ENCODE results near the gene PCSK1. TPM values are rescaled to one million over a fixed set of nuclear protein-coding genes. Genes with fewer than 3 reads are reported as not detected.
"Not testable (repeated sequence)": the region's sequence is repeated elsewhere in the genome, so short reads cannot be mapped to it uniquely, and the experiment has no call there.

PCSK1 gene
- total RNA-seq, 1 donor from 2014 or later = 0.52 TPM

GRCh38 chr5:96425443-96425842, 7.6 kb downstream of the PCSK1 start:
- ATAC-seq = no peak

- no peak for ATAC-seq
Measured at GRCh38 chr5:96415897-96416296, 17.2 kb downstream of the PCSK1 start.

GRCh38 chr5:96412868-96413449, 20.1 kb downstream of the PCSK1 start:
- peak; percentile 64 for ATAC-seq

GRCh38 chr5:96410013-96410412, 23.0 kb downstream of the PCSK1 start:
- no peak for ATAC-seq

GRCh38 chr5:96408841-96409538, 24.1 kb downstream of the PCSK1 start:
- no peak for ATAC-seq

GRCh38 chr5:96408210-96408777, 24.8 kb downstream of the PCSK1 start:
- ATAC-seq = peak; percentile 93

- no peak for ATAC-seq
Measured at GRCh38 chr5:96407436-96407835, 25.6 kb downstream of the PCSK1 start.

GRCh38 chr5:96404191-96404867, 28.7 kb downstream of the PCSK1 start:
- ATAC-seq = no peak

GRCh38 chr5:96402500-96402899, 30.5 kb downstream of the PCSK1 start:
- ATAC-seq = no peak

GRCh38 chr5:96396878-96397277, 36.2 kb downstream of the PCSK1 start:
- ATAC-seq = no peak

GRCh38 chr5:96395295-96395694, 37.8 kb downstream of the PCSK1 start:
- ATAC-seq = not testable (repeated sequence)

- ATAC-seq = no peak
Measured at GRCh38 chr5:96391921-96392320, 41.1 kb downstream of the PCSK1 start.

- ATAC-seq = no peak
Measured at GRCh38 chr5:96388176-96388575, 44.9 kb downstream of the PCSK1 start.

- ATAC-seq = no peak
Measured at GRCh38 chr5:96387616-96388015, 45.4 kb downstream of the PCSK1 start.

- ATAC-seq = no peak
Measured at GRCh38 chr5:96385538-96385937, 47.5 kb downstream of the PCSK1 start.

- ATAC-seq = peak; percentile 33
Measured at GRCh38 chr5:96384353-96384752, 48.7 kb downstream of the PCSK1 start.

- no peak for ATAC-seq
Measured at GRCh38 chr5:96381526-96381925, 51.5 kb downstream of the PCSK1 start.

GRCh38 chr5:96379896-96380295, 53.2 kb downstream of the PCSK1 start:
- ATAC-seq = no peak

GRCh38 chr5:96377597-96377996, 55.5 kb downstream of the PCSK1 start:
- no peak for ATAC-seq

GRCh38 chr5:96377167-96377566, 55.9 kb downstream of the PCSK1 start:
- ATAC-seq = no peak

GRCh38 chr5:96374653-96375052, 58.4 kb downstream of the PCSK1 start:
- no peak for ATAC-seq

- ATAC-seq = no peak
Measured at GRCh38 chr5:96373381-96373733, 59.7 kb downstream of the PCSK1 start.

- no peak for ATAC-seq
Measured at GRCh38 chr5:96372726-96373380, 60.2 kb downstream of the PCSK1 start.

All from esophagus mucosa (tissue), 1 donor.